ENCODE results near the gene ERI3. TPM values are rescaled to one million over a fixed set of nuclear protein-coding genes. Genes with fewer than 3 reads are reported as not detected.

The ERI3 gene
- total and polyA plus RNA-seq, 2 of the 4 experiments (the other 2 are of a cell fraction), result 56.6 to 70.9 TPM

DNA sequence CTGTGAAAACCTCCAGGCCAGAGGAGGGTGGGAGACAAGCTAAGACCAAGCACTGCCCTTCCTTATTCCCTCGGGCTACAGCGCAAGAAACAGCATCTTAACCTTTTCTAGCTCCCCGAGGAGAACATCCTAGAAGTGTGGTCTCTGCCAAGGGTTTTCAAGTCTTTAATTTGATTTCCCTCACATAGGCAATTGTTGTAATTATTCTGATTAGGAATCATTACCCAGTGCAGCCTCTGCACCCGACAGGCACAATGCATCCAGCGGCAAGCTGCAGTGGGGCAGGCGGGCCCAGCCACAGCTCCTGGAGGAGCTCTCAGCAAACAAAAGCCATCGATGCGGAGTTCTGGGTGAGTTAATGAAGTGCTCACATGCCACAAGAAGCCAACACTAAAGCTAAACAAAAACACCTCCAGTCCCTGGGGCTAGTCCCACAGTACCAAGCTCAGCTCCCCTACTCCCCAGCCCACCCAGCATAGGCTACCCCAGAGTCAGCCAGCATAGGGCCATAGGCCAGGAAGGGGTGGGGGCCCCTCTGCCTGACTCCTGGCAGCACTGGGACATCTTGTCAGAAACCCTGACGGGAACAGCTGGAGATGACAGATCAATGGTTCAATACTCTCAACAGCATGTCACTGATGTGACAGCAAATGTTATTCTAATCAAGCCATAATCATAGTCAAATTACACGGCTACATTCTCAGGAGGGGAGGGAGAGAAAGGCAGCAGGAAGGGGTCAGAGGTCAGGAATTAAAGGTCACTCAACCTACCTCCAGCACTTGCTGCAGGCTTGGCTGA, 42.5 kb downstream of the ERI3 start:
- WGBS, 2 experiments (ENCODE audit: extremely low coverage in 2 of 2, insufficient read length in 1 of 2), result 100% methylated on average over 1 of the region's 10 CpGs; no CpG with 5 or more reads in 1 of the 2 experiments
- Histone ChIP-seq H3K4me3 (ENCODE audit: insufficient read depth, low read depth, low read length) (no peak overlapping the region), H3K56ac (ENCODE audit: extremely low read depth, insufficient read depth, low read length) (no peak overlapping the region), H3K18ac (ENCODE audit: low read depth, low read length) (no peak overlapping the region), H3K9ac (ENCODE audit: low read depth, low read length) (no peak overlapping the region), H2BK20ac (ENCODE audit: low read depth, low read length) (no peak overlapping the region), H2BK5ac (ENCODE audit: low read depth, low read length, poor library complexity, severe bottlenecking) (no peak overlapping the region), H3K4me1 (ENCODE audit: control insufficient read depth, insufficient read depth, low read length) (no peaks in the 10 kb centered on the region), H2BK120ac (ENCODE audit: low read depth, low read length) (no peak overlapping the region), H3K23ac (ENCODE audit: low read depth, low read length) (no peak overlapping the region), H4K91ac (ENCODE audit: insufficient read depth, low read depth, low read length) (no peak overlapping the region), H2BK15ac (ENCODE audit: low read depth, low read length) (no peak overlapping the region), H3K4ac (ENCODE audit: low read depth, low read length) (no peak overlapping the region), H2AFZ (replicated peaks; ENCODE audit: low read length, poor library complexity) (no peak overlapping the region), H4K8ac (ENCODE audit: low read depth in 2 of 2, low read length in 2 of 2) (no peak overlapping the region), H4K20me1 (ENCODE audit: insufficient read depth, low read length) (no peaks in the 10 kb centered on the region; the same call in 1 of the 2 replicates), H3K9me3 (ENCODE audit: control insufficient read depth, insufficient read depth, low read length) (no peaks in the 10 kb centered on the region), H3K79me1 (ENCODE audit: low read depth in 1 of 2, low read length in 2 of 2) (peaks cover 0 to 1% of the 10 kb centered on the region in 2 experiments; a peak in 2 of 4 replicates), H3K4me2 (ENCODE audit: low read depth, low read length) (no peak overlapping the region), H2AK9ac (replicated peaks; ENCODE audit: low read depth, low read length, poor library complexity) (no peak overlapping the region), H4K5ac (ENCODE audit: low read depth, low read length) (no peak overlapping the region), H3K36me3 (ENCODE audit: control insufficient read depth, insufficient read depth, low read length) (peaks cover 41% of the 10 kb centered on the region), H3K27me3 (ENCODE audit: control insufficient read depth, insufficient read depth, low read length) (no peaks in the 10 kb centered on the region), H3K14ac (replicated peaks; ENCODE audit: low read depth, low read length) (no peak overlapping the region), H3K27ac (ENCODE audit: insufficient read depth, low read length) (no peak overlapping the region), H3K9me1 (ENCODE audit: insufficient read depth, low read length) (peaks cover 3% of the 10 kb centered on the region; the same call in 1 of the 2 replicates), H2AK5ac (ENCODE audit: low read depth, low read length) (no peak overlapping the region)
- in situ Hi-C loops (cut with MboI; ENCODE audit: low sequenced_read_pairs), result no loop called here
- DNase-seq, result no peak
- no TSS peak for BruUV-seq (replicated peaks)
- dilution Hi-C loops (cut with HindIII; ENCODE audit: low sequenced_read_pairs, unreplicated experiment), result no loop called here
- no peak for ATAC-seq (ENCODE audit: low read depth)
- no peak for TF ChIP-seq FOS (IDR thresholded peaks at IDR 0.05; ENCODE audit: low read depth, low read length)
- TF ChIP-seq CHD1 (IDR thresholded peaks at IDR 0.05; ENCODE audit: low read depth, low read length), result no peak
- no peak for TF ChIP-seq POLR2A (IDR thresholded peaks at IDR 0.05; ENCODE audit: low read depth, low read length)
- TF ChIP-seq SMC3 (IDR thresholded peaks at IDR 0.05; ENCODE audit: low read depth, low read length), result no peak
- no peak for TF ChIP-seq CEBPB (IDR thresholded peaks at IDR 0.05; ENCODE audit: low read depth, low read length)
- TF ChIP-seq, protein P1, sequence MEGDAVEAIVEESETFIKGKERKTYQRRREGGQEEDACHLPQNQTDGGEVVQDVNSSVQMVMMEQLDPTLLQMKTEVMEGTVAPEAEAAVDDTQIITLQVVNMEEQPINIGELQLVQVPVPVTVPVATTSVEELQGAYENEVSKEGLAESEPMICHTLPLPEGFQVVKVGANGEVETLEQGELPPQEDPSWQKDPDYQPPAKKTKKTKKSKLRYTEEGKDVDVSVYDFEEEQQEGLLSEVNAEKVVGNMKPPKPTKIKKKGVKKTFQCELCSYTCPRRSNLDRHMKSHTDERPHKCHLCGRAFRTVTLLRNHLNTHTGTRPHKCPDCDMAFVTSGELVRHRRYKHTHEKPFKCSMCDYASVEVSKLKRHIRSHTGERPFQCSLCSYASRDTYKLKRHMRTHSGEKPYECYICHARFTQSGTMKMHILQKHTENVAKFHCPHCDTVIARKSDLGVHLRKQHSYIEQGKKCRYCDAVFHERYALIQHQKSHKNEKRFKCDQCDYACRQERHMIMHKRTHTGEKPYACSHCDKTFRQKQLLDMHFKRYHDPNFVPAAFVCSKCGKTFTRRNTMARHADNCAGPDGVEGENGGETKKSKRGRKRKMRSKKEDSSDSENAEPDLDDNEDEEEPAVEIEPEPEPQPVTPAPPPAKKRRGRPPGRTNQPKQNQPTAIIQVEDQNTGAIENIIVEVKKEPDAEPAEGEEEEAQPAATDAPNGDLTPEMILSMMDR (conservative IDR thresholded peaks at IDR 0.05; ENCODE audit: low read depth, low read length), result no peak
- TF ChIP-seq MAFK (IDR thresholded peaks at IDR 0.05; ENCODE audit: low read depth, low read length), result no peak
- TF ChIP-seq RFX5 (IDR thresholded peaks at IDR 0.05; ENCODE audit: low read depth, low read length), result no peak
- no peak for TF ChIP-seq MAZ (IDR thresholded peaks at IDR 0.05; ENCODE audit: borderline replicate concordance, low read depth, low read length)
- TF ChIP-seq, protein P2, sequence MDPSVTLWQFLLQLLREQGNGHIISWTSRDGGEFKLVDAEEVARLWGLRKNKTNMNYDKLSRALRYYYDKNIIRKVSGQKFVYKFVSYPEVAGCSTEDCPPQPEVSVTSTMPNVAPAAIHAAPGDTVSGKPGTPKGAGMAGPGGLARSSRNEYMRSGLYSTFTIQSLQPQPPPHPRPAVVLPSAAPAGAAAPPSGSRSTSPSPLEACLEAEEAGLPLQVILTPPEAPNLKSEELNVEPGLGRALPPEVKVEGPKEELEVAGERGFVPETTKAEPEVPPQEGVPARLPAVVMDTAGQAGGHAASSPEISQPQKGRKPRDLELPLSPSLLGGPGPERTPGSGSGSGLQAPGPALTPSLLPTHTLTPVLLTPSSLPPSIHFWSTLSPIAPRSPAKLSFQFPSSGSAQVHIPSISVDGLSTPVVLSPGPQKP (IDR thresholded peaks at IDR 0.05; ENCODE audit: borderline replicate concordance, low read depth, low read length), result no peak
- TF ChIP-seq MXI1 (IDR thresholded peaks at IDR 0.05; ENCODE audit: borderline replicate concordance, low read depth, low read length), result no peak
- TF ChIP-seq BHLHE40 (IDR thresholded peaks at IDR 0.05; ENCODE audit: low read depth, low read length), result no peak
- no peak for TF ChIP-seq NFE2L2 (IDR thresholded peaks at IDR 0.05; ENCODE audit: low read depth, low read length)
- no peak for TF ChIP-seq RCOR1 (IDR thresholded peaks at IDR 0.05; ENCODE audit: insufficient replicate concordance, low read length)
- no peak for TF ChIP-seq RAD21 (IDR thresholded peaks at IDR 0.05; ENCODE audit: low read length)
- ChIA-PET POLR2A (ENCODE audit: unreplicated experiment) (no interaction called here), CTCF (no interaction called here)
- intact Hi-C loops (cut with micrococcal nuclease), result loop anchor here (10.0 kb wide), 1 partner anchor 308 kb away; no protein-coding TSS in a partner anchor

Data from IMR-90 (cell line).